Neural progenitor cell (in vitro differentiated cells): ENCODE measurements around the gene KCNJ18.
"Not testable (repeated sequence)": the region's sequence is repeated elsewhere in the genome, so short reads cannot be mapped to it uniquely, and the experiment has no call there.

Experiments
- EZH2 ChIP-seq: fragments of 200-600 bp; sonication (generic); IDR thresholded peaks from 2 replicates; pipeline ENCODE4 v1.6.1; 2017; ENCODE audit warnings: antibody characterized with exemption, mild to moderate bottlenecking, moderate library complexity
- TF ChIP-seq, protein P1 (sequence below): fragments of 200-600 bp; sonication (generic); IDR thresholded peaks from 2 replicates; pipeline ENCODE4 v1.5.1; 2017; ENCODE audit warnings: antibody characterized with exemption, mild to moderate bottlenecking

DNA sequence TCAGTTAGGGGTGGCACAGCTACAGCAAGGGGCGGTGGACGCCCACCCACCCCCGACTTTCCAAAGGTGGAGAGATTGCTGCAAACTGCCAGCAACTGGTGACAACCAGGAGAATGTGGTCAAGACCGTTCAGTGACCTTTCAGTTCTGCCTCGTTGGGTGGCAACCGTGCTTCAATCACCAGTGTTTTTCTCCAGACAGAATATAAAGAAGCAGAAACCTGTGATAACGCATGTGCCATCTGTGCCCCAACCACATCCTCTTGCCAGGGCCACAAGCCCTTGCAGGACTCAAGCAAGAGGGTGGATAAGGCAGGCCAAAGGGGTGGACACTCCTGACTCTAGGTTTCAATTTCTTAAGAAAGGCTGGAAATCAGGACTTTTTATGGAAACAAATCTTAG lies 47.2 kb downstream of the KCNJ18 start:
- TF ChIP-seq, protein P1, sequence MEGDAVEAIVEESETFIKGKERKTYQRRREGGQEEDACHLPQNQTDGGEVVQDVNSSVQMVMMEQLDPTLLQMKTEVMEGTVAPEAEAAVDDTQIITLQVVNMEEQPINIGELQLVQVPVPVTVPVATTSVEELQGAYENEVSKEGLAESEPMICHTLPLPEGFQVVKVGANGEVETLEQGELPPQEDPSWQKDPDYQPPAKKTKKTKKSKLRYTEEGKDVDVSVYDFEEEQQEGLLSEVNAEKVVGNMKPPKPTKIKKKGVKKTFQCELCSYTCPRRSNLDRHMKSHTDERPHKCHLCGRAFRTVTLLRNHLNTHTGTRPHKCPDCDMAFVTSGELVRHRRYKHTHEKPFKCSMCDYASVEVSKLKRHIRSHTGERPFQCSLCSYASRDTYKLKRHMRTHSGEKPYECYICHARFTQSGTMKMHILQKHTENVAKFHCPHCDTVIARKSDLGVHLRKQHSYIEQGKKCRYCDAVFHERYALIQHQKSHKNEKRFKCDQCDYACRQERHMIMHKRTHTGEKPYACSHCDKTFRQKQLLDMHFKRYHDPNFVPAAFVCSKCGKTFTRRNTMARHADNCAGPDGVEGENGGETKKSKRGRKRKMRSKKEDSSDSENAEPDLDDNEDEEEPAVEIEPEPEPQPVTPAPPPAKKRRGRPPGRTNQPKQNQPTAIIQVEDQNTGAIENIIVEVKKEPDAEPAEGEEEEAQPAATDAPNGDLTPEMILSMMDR = not testable (repeated sequence)
- TF ChIP-seq EZH2 = not testable (repeated sequence)
